Adrenal gland (tissue), 12 donors: ENCODE measurements around the gene TAF4. TPM values are rescaled to one million over a fixed set of nuclear protein-coding genes. Genes with fewer than 3 reads are reported as not detected.
A peak's percentile ranks its signal among the peaks of the same experiment; 100 is the strongest.

Experiments
- DNase-seq, 7 donors: peaks; one replicate each; pipeline ENCODE4 v3.0.0-alpha.2; 2019 to 2020
- H3K27ac ChIP-seq, 5 donors: fragments of 200-600 bp; sonication (generic) in 4 of 5; 1 replicate in 3 of 5; 2 replicates in 2 of 5; pipeline versions ENCODE4 v1.5.1 to v1.8.0; 2016 to 2020; ENCODE audit warnings: mild to moderate bottlenecking in 1 of 5
- H3K27me3 ChIP-seq: fragments of 200-600 bp; 2 replicates; pipeline ENCODE4 v1.8.0; 2021
- H3K36me3 ChIP-seq, 2 donors: fragments of 200-600 bp; replicated peaks in 1 of 2; 1 replicate in 1 of 2; 2 replicates in 1 of 2; pipeline versions ENCODE4 v1.5.1 to v1.8.0; 2018 to 2022
- H3K4me1 ChIP-seq, 2 donors: fragments of 200-600 bp; replicated peaks in 1 of 2; 1 replicate in 1 of 2; 2 replicates in 1 of 2; pipeline versions ENCODE4 v1.5.1 to v1.8.0; 2018 to 2021
- H3K4me3 ChIP-seq, 4 donors: fragments of 200-600 bp; sonication (generic) in 3 of 4; one replicate each; pipeline ENCODE4 v1.5.1; 2016 to 2018
- H3K9me3 ChIP-seq, 3 donors: fragments of 200-600 bp; sonication (generic) in 1 of 3; replicated peaks in 1 of 3; 1 replicate in 2 of 3; 2 replicates in 1 of 3; pipeline versions ENCODE4 v1.5.1 to v1.8.0; 2016 to 2021
- CTCF ChIP-seq, 6 experiments: fragments of 450-650 bp in 4 of 6; fragments of 200-600 bp in 2 of 6; sonication (generic) in 1 of 6; IDR thresholded peaks; 1 replicate in 5 of 6; 2 replicates in 1 of 6; pipeline versions ENCODE4 v1.5.1 to v1.8.0; 2016 to 2021; ENCODE audit warnings: antibody characterized with exemption in 6 of 6, mild to moderate bottlenecking in 2 of 6, moderate library complexity in 1 of 6
- POLR2A ChIP-seq, 2 donors: fragments of 450-650 bp; IDR thresholded peaks; one replicate each; pipeline ENCODE4 v1.6.1; 2017; ENCODE audit warnings: antibody characterized with exemption in 2 of 2, mild to moderate bottlenecking in 2 of 2, moderate library complexity in 1 of 2
- WGBS, 4 donors: extraction: QIAGEN DNeasy Blood & Tissue Kit in 2 of 4; methylation state at CpG; one replicate each; pipeline versions ENCODE4 v1.1.5 to v1.1.7; 2013 to 2017; 5-methylcytosine and 5-hydroxymethylcytosine counted together
- intact Hi-C, 2 donors: fragments of 100-400 bp; cut with DNase I; formaldehyde crosslinking; loops; one replicate each; pipeline versions ENCODE4 v1.14.1 to v1.15.0; 2022 to 2023
- polyA plus RNA-seq, 3 donors: library from polyadenylated mRNA; stranded (reverse); fragments of 200-250 nt in 2 of 3; fragments of 350-450 nt in 1 of 3; fragmentation: Illumina TruSeq in 1 of 3; extraction: RNeasy Lipid Tissue Mini Kit (QIAGEN cat#74804) in 1 of 3; gene quantifications; one replicate each; pipeline ENCODE4 v1.2.3, GENCODE V29; 2013 to 2014
- total RNA-seq, 9 donors: library from RNA; depleted of rRNA in 4 of 9; stranded (reverse); fragments of >200 nt in 4 of 9; fragments of 120-200 nt in 1 of 9; fragmentation: NEBNext Ultra II Directional in 1 of 9; extraction: Animal tissue kit (Norgen Biotek cat#: 25700) in 1 of 9; gene quantifications; one replicate each; pipeline versions ENCODE4 v1.1.0 to v1.2.4, GENCODE V29; 2013 to 2023
- donor health status: healthy with polysubstance abuse.
- donor health status: Bipolar disorder and iron deficiency.
- donor health status: DM: yes; HTN: yes; CAD: no.
- donor health status: DM: no; HTN: no; CAD: no.
- donor health status: DM: no; HTN: no; CAD: no.
- donor health status: DM: yes; HTN: yes; CAD: no.

Gene TAF4
- total and polyA plus RNA-seq, 12 donors = 5.2 to 30.9 (median 14.8) TPM

- DNase-seq = peak in 2 of 7 donors; percentile 3
- TF ChIP-seq CTCF (IDR thresholded peaks at IDR 0.05) (no peak), POLR2A (IDR thresholded peaks at IDR 0.05) (no peak)
- Histone ChIP-seq H3K36me3 (no peaks in the 10 kb centered on the region), H3K27me3 (no peaks in the 10 kb centered on the region), H3K9me3 (no peaks in the 10 kb centered on the region), H3K4me1 (no peaks in the 10 kb centered on the region), H3K4me3 (no peak overlapping the region), H3K27ac (no peak overlapping the region)
- WGBS, 4 donors = 50 to 76% (median 67%) methylated on average over 2 to 17 of the region's 17 CpGs
- intact Hi-C loops = no loop called here
These were observed 132.2 kb downstream of the TAF4 start for GRCh38 chr20:61933481-61933950.

GRCh38 chr20:61932711-61933480 lies 132.8 kb downstream of the TAF4 start:
- H3K27me3 ChIP-seq = no peaks in the 10 kb centered on the region
- intact Hi-C loops = no loop called here
- DNase-seq = peak in 1 of 7 donors; percentile 1
- H3K4me3 ChIP-seq = no peak overlapping the region
- H3K36me3 ChIP-seq = no peaks in the 10 kb centered on the region
- TF ChIP-seq CTCF (IDR thresholded peaks at IDR 0.05) = no peak
- TF ChIP-seq POLR2A (IDR thresholded peaks at IDR 0.05) = no peak
- H3K9me3 ChIP-seq = no peaks in the 10 kb centered on the region
- WGBS, 4 donors = 88 to 91% (median 90%) methylated on average over 17 to 38 of the region's 38 CpGs
- no peak overlapping the region for H3K27ac ChIP-seq
- H3K4me1 ChIP-seq = no peaks in the 10 kb centered on the region

GRCh38 chr20:61932199-61932592 lies 133.5 kb downstream of the TAF4 start:
- no peaks in the 10 kb centered on the region for H3K9me3 ChIP-seq
- no peaks in the 10 kb centered on the region for H3K36me3 ChIP-seq
- WGBS, 4 donors = 79 to 90% (median 87%) methylated on average over 7 to 9 of the region's 9 CpGs
- no peaks in the 10 kb centered on the region for H3K4me1 ChIP-seq
- intact Hi-C loops = no loop called here
- H3K27ac ChIP-seq = no peak overlapping the region
- H3K27me3 ChIP-seq = no peaks in the 10 kb centered on the region
- no peak for TF ChIP-seq CTCF (IDR thresholded peaks at IDR 0.05)
- no peak for TF ChIP-seq POLR2A (IDR thresholded peaks at IDR 0.05)
- DNase-seq = peak in 1 of 7 donors; percentile 2
- no peak overlapping the region for H3K4me3 ChIP-seq

- intact Hi-C loops = no loop called here
- H3K27me3 ChIP-seq = no peaks in the 10 kb centered on the region
- DNase-seq = peak in 1 of 7 donors; percentile 2
- H3K9me3 ChIP-seq = no peaks in the 10 kb centered on the region
- H3K4me1 ChIP-seq = no peaks in the 10 kb centered on the region
- H3K4me3 ChIP-seq = no peak overlapping the region
- H3K36me3 ChIP-seq = no peaks in the 10 kb centered on the region
- H3K27ac ChIP-seq = no peak overlapping the region
- TF ChIP-seq POLR2A (IDR thresholded peaks at IDR 0.05) (no peak), CTCF (IDR thresholded peaks at IDR 0.05) (no peak)
- WGBS, 4 donors = 86 to 93% (median 88%) methylated on average over 12 to 14 of the region's 14 CpGs
These were observed 134.0 kb downstream of the TAF4 start for GRCh38 chr20:61931476-61932198.
